ENCODE results near the gene TBL1Y. TPM values are rescaled to one million over a fixed set of nuclear protein-coding genes. Genes with fewer than 3 reads are reported as not detected.

TBL1Y gene
- polyA plus RNA-seq, 1 experiment: not detected

GRCh38 chrY:6968191-6968590 lies 57.7 kb downstream of the TBL1Y start:
- CTCF ChIA-PET: no interaction called here
- TF ChIP-seq CTCF (IDR thresholded peaks at IDR 0.05; ENCODE audit: insufficient read depth, low read depth, low read length): no peak
- Histone ChIP-seq H3K4me3 (ENCODE audit: low read depth, low read length) (no peak overlapping the region), H3K27me3 (ENCODE audit: control insufficient read depth, insufficient read depth, low read length) (no peaks in the 10 kb centered on the region), H3K36me3 (ENCODE audit: control insufficient read depth, insufficient read depth, low read length) (no peaks in the 10 kb centered on the region)
- POLR2A ChIA-PET: no interaction called here
- no peak for DNase-seq (ENCODE audit: low read depth)

- Histone ChIP-seq H3K4me3 (ENCODE audit: low read depth, low read length) (no peak overlapping the region), H3K27me3 (ENCODE audit: control insufficient read depth, insufficient read depth, low read length) (no peaks in the 10 kb centered on the region), H3K36me3 (ENCODE audit: control insufficient read depth, insufficient read depth, low read length) (no peaks in the 10 kb centered on the region)
- ChIA-PET CTCF (no interaction called here), POLR2A (no interaction called here)
- TF ChIP-seq CTCF (IDR thresholded peaks at IDR 0.05; ENCODE audit: insufficient read depth, low read depth, low read length): no peak
- DNase-seq (ENCODE audit: low read depth): no peak
Observed at GRCh38 chrY:6972271-6972887, 61.9 kb downstream of the TBL1Y start.

- DNase-seq (ENCODE audit: low read depth): no peak
- no peak overlapping the region for H3K4me3 ChIP-seq (ENCODE audit: low read depth, low read length)
- no peaks in the 10 kb centered on the region for H3K27me3 ChIP-seq (ENCODE audit: control insufficient read depth, insufficient read depth, low read length)
- CTCF ChIA-PET: interaction anchor here (1.6 kb wide), 1 partner anchor 9 kb away, joined by 5 read pairs; no protein-coding TSS in a partner anchor
- no peak for TF ChIP-seq CTCF (IDR thresholded peaks at IDR 0.05; ENCODE audit: insufficient read depth, low read depth, low read length)
- no peaks in the 10 kb centered on the region for H3K36me3 ChIP-seq (ENCODE audit: control insufficient read depth, insufficient read depth, low read length)
- POLR2A ChIA-PET: no interaction called here
Observed at GRCh38 chrY:6974971-6975370, 64.5 kb downstream of the TBL1Y start.

GRCh38 chrY:6977783-6978182 lies 67.3 kb downstream of the TBL1Y start:
- CTCF ChIA-PET: no interaction called here

GRCh38 chrY:6983221-6983620 lies 72.7 kb downstream of the TBL1Y start:
- no peak for TF ChIP-seq CTCF (IDR thresholded peaks at IDR 0.05; ENCODE audit: insufficient read depth, low read depth, low read length)
- CTCF ChIA-PET: no interaction called here
- Histone ChIP-seq H3K4me3 (ENCODE audit: low read depth, low read length) (no peak overlapping the region), H3K36me3 (ENCODE audit: control insufficient read depth, insufficient read depth, low read length) (no peaks in the 10 kb centered on the region), H3K27me3 (ENCODE audit: control insufficient read depth, insufficient read depth, low read length) (no peaks in the 10 kb centered on the region)
- DNase-seq (ENCODE audit: low read depth): no peak
- POLR2A ChIA-PET: no interaction called here

More at GRCh38 chrY:6977783-6978182, 67.3 kb downstream of the TBL1Y start:
- no peak for TF ChIP-seq CTCF (IDR thresholded peaks at IDR 0.05; ENCODE audit: insufficient read depth, low read depth, low read length)
- POLR2A ChIA-PET: no interaction called here
- Histone ChIP-seq H3K36me3 (ENCODE audit: control insufficient read depth, insufficient read depth, low read length) (no peaks in the 10 kb centered on the region), H3K27me3 (ENCODE audit: control insufficient read depth, insufficient read depth, low read length) (no peaks in the 10 kb centered on the region), H3K4me3 (ENCODE audit: low read depth, low read length) (no peak overlapping the region)
- DNase-seq (ENCODE audit: low read depth): no peak

Data from BJ (cell line).